H1 (cell line): ENCODE data around the gene LPCAT1.

Experiments
- CHD2 ChIP-seq: IDR thresholded peaks from 2 replicates; pipeline ENCODE4 v1.6.1; 2012; ENCODE audit warnings: low read length, improper control_type of control experiment
- EZH2 ChIP-seq: fragments of 200-600 bp; sonication (generic); IDR thresholded peaks from 2 replicates; pipeline ENCODE4 v1.7.1; 2012; ENCODE audit warnings: low read depth, mild to moderate bottlenecking, moderate library complexity, low read length, inconsistent platforms; ENCODE audit not compliant: severe bottlenecking
- JUND ChIP-seq: IDR thresholded peaks from 2 replicates; pipeline ENCODE4 v1.6.1; 2011; ENCODE audit warnings: mild to moderate bottlenecking, improper control_type of control experiment, low read length
- KDM1A ChIP-seq: fragments of 200-600, 300-600 bp; sonication (generic); IDR thresholded peaks from 2 replicates; pipeline ENCODE4 v1.7.1; 2016; ENCODE audit warnings: mild to moderate bottlenecking, low read length, borderline replicate concordance
- POLR2AphosphoS5 ChIP-seq: IDR thresholded peaks from 2 replicates; pipeline ENCODE4 v1.6.1; 2011; ENCODE audit warnings: low read depth, low read length
- RNF2 ChIP-seq: fragments of 200-900, 300-1000 bp; sonication (generic); IDR thresholded peaks from 2 replicates; pipeline ENCODE4 v1.7.1; 2016; ENCODE audit warnings: borderline replicate concordance, low read depth, mild to moderate bottlenecking, antibody characterized with exemption, low read length; ENCODE audit not compliant: poor library complexity, severe bottlenecking; ENCODE audit errors: missing control alignments
- SIN3A ChIP-seq, 2 experiments: IDR thresholded peaks in 1 of 2; conservative IDR thresholded peaks in 1 of 2; 2 replicates each; pipeline ENCODE4 v1.6.1; 2011 to 2012; ENCODE audit warnings: low read length in 2 of 2, improper control_type of control experiment in 1 of 2, low read depth in 1 of 2, mild to moderate bottlenecking in 1 of 2
- SUZ12 ChIP-seq: fragments of 200-600 bp; sonication (generic); IDR thresholded peaks from 2 replicates; pipeline ENCODE4 v1.6.1; 2012; ENCODE audit warnings: mild to moderate bottlenecking, inconsistent platforms, low read length, moderate library complexity, mixed read lengths
- TBP ChIP-seq: IDR thresholded peaks from 2 replicates; pipeline ENCODE4 v1.6.1; 2011; ENCODE audit warnings: low read depth, low read length, improper control_type of control experiment
- TF ChIP-seq, protein P1 (sequence below): IDR thresholded peaks from 2 replicates; pipeline ENCODE4 v1.6.1; 2012; ENCODE audit warnings: inconsistent platforms
- TF ChIP-seq, protein P2 (sequence below), 3 experiments: IDR thresholded peaks; 1 replicate in 2 of 3; 2 replicates in 1 of 3; pipeline versions ENCODE4 v1.5.1 to v1.6.1; 2011; ENCODE audit warnings: low read length in 3 of 3, mild to moderate bottlenecking in 3 of 3, inconsistent platforms in 2 of 3, low read depth in 1 of 3, moderate library complexity in 1 of 3; ENCODE audit not compliant: insufficient read depth in 1 of 3; ENCODE audit errors: control extremely low read depth in 1 of 3

DNA sequence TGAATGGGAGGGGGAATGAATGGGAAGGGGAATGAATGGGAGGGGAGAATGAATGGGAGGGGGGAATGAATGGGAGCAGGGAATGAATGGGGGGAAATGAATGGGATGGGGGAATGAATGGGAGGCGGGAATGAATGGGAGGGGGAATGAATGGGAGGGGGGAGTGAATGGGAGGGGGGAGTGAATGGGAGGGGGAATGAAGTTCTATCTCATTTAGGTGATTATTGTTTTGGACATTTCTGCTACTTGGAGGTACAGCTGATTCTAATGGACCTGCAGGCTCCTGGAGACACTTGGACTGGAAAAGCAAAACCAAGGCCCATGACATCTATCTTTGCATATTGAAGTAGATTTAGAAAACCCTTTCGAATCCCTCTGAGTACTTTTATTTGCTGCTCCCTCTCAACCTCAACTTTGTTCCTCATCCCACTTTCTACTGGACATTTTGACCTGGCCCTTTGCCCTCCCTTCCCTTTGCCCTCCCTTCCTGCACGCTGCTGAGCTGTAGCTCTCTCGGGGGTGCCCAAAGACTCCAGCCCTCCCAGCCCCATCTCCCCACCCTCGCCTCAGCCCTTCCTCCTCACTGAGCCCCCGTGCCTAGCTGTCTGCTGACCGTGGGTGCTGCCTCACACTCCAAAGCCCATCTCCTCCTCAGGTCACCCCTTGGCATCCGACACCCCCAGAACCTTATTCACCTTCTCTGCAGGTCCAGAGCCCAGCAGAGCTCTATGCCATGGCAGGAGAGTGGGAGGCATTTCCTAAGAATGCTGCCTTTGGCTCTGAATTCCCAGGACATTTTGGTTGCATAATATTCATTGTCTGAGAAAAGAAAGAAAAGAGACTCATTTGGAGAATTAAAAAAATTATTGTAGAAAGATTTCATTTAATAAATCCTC, 19.9 kb upstream of the LPCAT1 start:
- TF ChIP-seq EZH2 (no peak), RNF2 (no peak), TBP (no peak), JUND (no peak), POLR2AphosphoS5 (no peak), KDM1A (no peak), SIN3A (conservative IDR thresholded peaks at IDR 0.05 in 1 of 2, IDR thresholded peaks at IDR 0.05 in 1 of 2; ENCODE audit: low read depth in 1 of 2, low read length in 2 of 2) (no peak), SUZ12 (no peak), CHD2 (no peak)
- TF ChIP-seq, protein P1, sequence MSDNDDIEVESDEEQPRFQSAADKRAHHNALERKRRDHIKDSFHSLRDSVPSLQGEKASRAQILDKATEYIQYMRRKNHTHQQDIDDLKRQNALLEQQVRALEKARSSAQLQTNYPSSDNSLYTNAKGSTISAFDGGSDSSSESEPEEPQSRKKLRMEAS = no peak
- TF ChIP-seq, protein P2, sequence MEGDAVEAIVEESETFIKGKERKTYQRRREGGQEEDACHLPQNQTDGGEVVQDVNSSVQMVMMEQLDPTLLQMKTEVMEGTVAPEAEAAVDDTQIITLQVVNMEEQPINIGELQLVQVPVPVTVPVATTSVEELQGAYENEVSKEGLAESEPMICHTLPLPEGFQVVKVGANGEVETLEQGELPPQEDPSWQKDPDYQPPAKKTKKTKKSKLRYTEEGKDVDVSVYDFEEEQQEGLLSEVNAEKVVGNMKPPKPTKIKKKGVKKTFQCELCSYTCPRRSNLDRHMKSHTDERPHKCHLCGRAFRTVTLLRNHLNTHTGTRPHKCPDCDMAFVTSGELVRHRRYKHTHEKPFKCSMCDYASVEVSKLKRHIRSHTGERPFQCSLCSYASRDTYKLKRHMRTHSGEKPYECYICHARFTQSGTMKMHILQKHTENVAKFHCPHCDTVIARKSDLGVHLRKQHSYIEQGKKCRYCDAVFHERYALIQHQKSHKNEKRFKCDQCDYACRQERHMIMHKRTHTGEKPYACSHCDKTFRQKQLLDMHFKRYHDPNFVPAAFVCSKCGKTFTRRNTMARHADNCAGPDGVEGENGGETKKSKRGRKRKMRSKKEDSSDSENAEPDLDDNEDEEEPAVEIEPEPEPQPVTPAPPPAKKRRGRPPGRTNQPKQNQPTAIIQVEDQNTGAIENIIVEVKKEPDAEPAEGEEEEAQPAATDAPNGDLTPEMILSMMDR (IDR thresholded peaks at IDR 0.05; ENCODE audit: control extremely low read depth in 1 of 3, insufficient read depth in 1 of 3, low read depth in 1 of 3, low read length in 3 of 3) = no peak
